ENCODE data around the gene CROCC2. TPM values are rescaled to one million over a fixed set of nuclear protein-coding genes. Genes with fewer than 3 reads are reported as not detected.

Gene CROCC2
- total and polyA plus RNA-seq, 2 donors = 0.08 TPM; not detected in 1

DNA sequence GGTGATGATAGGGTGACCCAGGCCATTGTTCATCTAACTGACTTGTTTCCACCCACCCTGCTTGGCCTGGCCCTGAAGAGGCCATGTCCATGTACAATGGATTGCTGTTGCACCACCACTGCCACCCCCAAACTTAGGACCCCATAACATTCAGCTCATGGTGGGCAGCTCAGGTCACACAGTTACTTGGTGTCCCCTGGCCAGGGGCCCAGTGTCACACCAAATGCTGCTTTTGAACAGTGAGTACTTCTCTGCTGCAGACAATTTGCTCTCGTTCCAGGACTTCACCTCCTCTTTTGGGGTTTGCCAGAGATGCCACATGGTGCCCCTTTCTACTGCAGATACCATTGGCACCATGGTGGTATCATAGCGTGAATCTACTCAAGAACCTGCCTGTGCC lies 21.9 kb upstream of the CROCC2 start:
- 91% methylated on average over 2 of the region's 2 CpGs for WGBS
- Histone ChIP-seq H3K36me3 (ENCODE audit: insufficient read depth) (no peaks in the 10 kb centered on the region), H3K27ac (ENCODE audit: low read depth) (no peak overlapping the region), H3K4me3 (ENCODE audit: low read depth, low read length) (no peak overlapping the region), H3K4me1 (ENCODE audit: insufficient read depth) (no peaks in the 10 kb centered on the region)
- no peak for DNase-seq (ENCODE audit: extremely low spot score)

- 73% methylated on average over 3 of the region's 3 CpGs for WGBS
- no peaks in the 10 kb centered on the region for H3K36me3 ChIP-seq (ENCODE audit: insufficient read depth)
- H3K27ac ChIP-seq (ENCODE audit: low read depth) = no peak overlapping the region
- H3K4me1 ChIP-seq (ENCODE audit: insufficient read depth) = no peaks in the 10 kb centered on the region
- DNase-seq (ENCODE audit: extremely low spot score) = no peak
- H3K4me3 ChIP-seq (ENCODE audit: low read depth, low read length) = no peak overlapping the region
Measured at GRCh38 chr2:240884745-240885144, 21.4 kb upstream of the CROCC2 start.

GRCh38 chr2:240885566-240885965 lies 20.6 kb upstream of the CROCC2 start:
- no peak overlapping the region for H3K27ac ChIP-seq (ENCODE audit: low read depth)
- no peaks in the 10 kb centered on the region for H3K4me1 ChIP-seq (ENCODE audit: insufficient read depth)
- H3K4me3 ChIP-seq (ENCODE audit: low read depth, low read length) = no peak overlapping the region
- DNase-seq (ENCODE audit: extremely low spot score) = no peak
- WGBS = 50% methylated on average over 1 of the region's 1 CpG
- H3K36me3 ChIP-seq (ENCODE audit: insufficient read depth) = no peaks in the 10 kb centered on the region

DNA sequence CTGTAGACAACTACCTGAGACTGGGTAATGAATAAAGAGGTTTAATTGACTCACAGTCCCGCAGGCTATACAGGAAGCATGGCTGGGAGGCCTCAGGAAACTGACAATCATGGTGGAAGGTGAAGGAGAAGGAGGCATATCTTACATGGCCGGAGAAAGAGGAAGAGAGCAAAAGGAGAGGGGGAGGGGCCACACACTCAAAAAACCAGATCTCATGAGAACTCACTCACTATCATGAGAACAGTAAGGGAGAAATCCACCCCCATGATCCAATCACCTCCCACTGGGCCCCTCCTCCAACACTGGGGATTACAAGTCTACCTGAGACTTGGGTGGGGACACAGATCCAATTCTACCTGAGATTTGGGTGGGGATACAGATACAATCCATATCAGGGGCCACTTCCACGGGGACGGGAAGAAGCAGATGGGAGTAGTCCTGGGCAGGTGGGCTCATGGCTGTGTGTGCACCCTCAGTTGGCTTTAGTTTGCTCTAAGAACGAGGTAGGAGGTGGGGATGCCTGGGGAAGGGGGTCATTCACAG lies 20.0 kb upstream of the CROCC2 start:
- no peak for DNase-seq (ENCODE audit: extremely low spot score)
- Histone ChIP-seq H3K36me3 (ENCODE audit: insufficient read depth) (no peaks in the 10 kb centered on the region), H3K4me1 (ENCODE audit: insufficient read depth) (no peaks in the 10 kb centered on the region), H3K4me3 (ENCODE audit: low read depth, low read length) (no peak overlapping the region), H3K27ac (ENCODE audit: low read depth) (no peak overlapping the region)
- 74% methylated on average over 5 of the region's 5 CpGs for WGBS

GRCh38 chr2:240886678-240887609 lies 19.2 kb upstream of the CROCC2 start:
- Histone ChIP-seq H3K27ac (ENCODE audit: low read depth) (no peak overlapping the region), H3K4me1 (ENCODE audit: insufficient read depth) (no peaks in the 10 kb centered on the region), H3K4me3 (ENCODE audit: low read depth, low read length) (no peak overlapping the region), H3K36me3 (ENCODE audit: insufficient read depth) (no peaks in the 10 kb centered on the region)
- DNase-seq (ENCODE audit: extremely low spot score) = no peak
- 82% methylated on average over 18 of the region's 18 CpGs for WGBS

DNA sequence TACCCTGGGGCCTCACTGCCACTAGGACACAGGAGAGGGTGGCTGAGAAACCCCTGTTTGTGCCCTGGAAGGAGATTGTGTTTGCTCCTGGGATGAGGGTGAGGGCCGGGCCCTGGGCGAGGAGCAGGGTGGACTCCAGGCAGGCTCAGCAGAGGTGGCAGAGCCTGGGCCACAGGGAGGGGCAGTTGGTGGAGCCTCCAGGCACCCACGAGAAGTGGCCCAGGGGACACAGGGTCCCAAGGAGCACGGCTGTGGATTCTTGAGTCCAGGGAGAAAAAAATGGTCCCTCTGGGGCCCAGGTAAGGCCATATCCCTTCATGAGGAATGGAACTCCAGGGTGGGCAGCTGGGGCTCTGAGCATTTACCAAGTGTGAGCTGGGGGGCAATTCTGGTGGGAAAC lies 18.5 kb upstream of the CROCC2 start:
- WGBS = 88% methylated on average over 4 of the region's 4 CpGs
- Histone ChIP-seq H3K36me3 (ENCODE audit: insufficient read depth) (no peaks in the 10 kb centered on the region), H3K4me1 (ENCODE audit: insufficient read depth) (no peaks in the 10 kb centered on the region), H3K4me3 (ENCODE audit: low read depth, low read length) (no peak overlapping the region), H3K27ac (ENCODE audit: low read depth) (no peak overlapping the region)
- no peak for DNase-seq (ENCODE audit: extremely low spot score)

GRCh38 chr2:240888130-240888889 lies 17.8 kb upstream of the CROCC2 start:
- Histone ChIP-seq H3K4me3 (ENCODE audit: low read depth, low read length) (no peak overlapping the region), H3K36me3 (ENCODE audit: insufficient read depth) (no peaks in the 10 kb centered on the region), H3K4me1 (ENCODE audit: insufficient read depth) (no peaks in the 10 kb centered on the region), H3K27ac (ENCODE audit: low read depth) (no peak overlapping the region)
- DNase-seq (ENCODE audit: extremely low spot score) = no peak
- 88% methylated on average over 37 of the region's 37 CpGs for whole genome bisulfite sequencing

DNA sequence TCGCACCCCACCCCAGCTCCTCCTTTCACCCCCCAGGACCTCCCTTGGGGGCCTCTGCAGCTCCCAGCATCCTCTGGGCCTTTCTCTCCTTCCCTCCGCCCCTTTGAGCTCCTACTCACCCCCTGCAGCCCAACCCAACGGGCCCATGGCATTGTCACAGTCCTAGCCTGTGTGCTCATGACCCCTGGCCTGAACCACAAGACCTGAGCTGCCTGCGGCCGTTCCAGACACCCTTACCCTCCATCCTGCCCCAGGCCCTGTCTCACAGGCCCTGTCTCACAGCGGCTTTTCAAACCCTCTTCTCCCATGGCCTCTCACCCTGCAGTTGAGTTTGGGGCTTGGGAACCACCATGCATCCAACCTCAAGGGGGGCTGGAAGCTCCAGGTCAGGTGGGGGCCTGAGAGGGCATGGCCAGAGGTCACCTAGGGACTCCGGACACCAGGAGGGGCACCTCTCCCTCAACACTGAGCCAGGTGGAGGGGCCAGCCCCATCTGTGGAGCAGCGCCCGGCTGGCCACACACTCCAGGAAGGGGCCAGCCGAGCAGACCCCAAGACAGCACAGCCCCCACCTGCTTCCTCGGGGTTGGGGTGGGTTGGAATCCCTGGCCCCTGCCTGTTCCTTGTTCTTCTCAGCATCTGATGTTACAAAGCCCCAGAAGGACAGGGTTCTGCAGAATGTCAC lies 17.1 kb upstream of the CROCC2 start:
- WGBS = 74% methylated on average over 11 of the region's 11 CpGs
- Histone ChIP-seq H3K4me1 (ENCODE audit: insufficient read depth) (no peaks in the 10 kb centered on the region), H3K36me3 (ENCODE audit: insufficient read depth) (no peaks in the 10 kb centered on the region), H3K27ac (ENCODE audit: low read depth) (no peak overlapping the region), H3K4me3 (ENCODE audit: low read depth, low read length) (no peak overlapping the region)
- DNase-seq (ENCODE audit: extremely low spot score) = no peak

DNA sequence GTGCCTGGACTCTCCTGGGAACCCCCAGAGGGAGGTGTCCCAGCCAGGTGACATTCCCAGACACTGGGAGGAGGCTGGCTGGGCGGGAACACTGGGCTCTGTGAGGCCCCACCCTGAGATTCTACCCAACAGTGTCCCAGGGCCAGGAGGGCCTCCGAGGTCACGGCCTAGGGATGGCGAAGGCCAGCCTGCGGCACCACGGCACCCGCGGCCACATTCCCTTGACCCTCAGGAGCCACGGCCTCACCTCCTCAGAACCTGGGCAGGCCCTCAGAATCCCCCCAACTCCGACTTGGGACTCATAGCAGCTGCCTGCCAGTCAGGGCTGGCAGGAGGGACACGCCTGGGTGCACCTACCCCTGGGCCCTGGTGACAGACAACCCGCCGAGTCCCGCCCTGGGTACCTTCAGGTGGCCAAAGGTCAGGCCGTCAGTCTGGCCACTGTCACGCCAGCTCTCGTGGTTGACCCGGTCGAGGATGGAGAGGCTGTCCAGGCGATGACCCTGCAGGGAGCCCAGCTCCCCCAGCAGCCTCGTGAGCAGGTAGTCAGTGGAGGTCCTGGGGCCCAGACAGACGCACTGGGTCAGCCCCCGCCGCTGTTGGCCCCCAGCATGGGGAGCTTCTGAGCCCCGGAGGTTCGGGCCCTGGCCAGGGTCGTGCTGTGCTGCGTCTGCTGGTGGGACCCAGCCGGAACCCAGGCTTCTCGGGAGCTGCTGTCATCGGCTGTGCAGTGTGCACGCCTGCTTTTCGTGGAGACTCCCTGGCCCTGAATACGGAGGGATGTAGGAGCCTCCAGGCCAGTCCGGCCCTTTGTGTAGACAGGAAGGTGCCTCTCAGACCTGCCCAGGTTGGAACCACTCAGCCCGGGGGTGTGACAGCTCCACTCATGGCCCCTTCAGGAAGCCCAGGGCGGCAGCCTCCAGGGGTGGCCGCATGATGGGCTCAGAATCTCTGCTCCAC lies 16.3 kb upstream of the CROCC2 start:
- no peak overlapping the region for H3K27ac ChIP-seq (ENCODE audit: low read depth)
- no peak for DNase-seq (ENCODE audit: extremely low spot score)
- 88% methylated on average over 38 of the region's 38 CpGs for WGBS
- no peaks in the 10 kb centered on the region for H3K4me1 ChIP-seq (ENCODE audit: insufficient read depth)
- no peak overlapping the region for H3K4me3 ChIP-seq (ENCODE audit: low read depth, low read length)
- no peaks in the 10 kb centered on the region for H3K36me3 ChIP-seq (ENCODE audit: insufficient read depth)

- Histone ChIP-seq H3K4me1 (ENCODE audit: insufficient read depth) (no peaks in the 10 kb centered on the region), H3K4me3 (ENCODE audit: low read depth, low read length) (no peak overlapping the region), H3K27ac (ENCODE audit: low read depth) (no peak overlapping the region), H3K36me3 (ENCODE audit: insufficient read depth) (no peaks in the 10 kb centered on the region)
- 83% methylated on average over 14 of the region's 14 CpGs for WGBS
- no peak for DNase-seq (ENCODE audit: extremely low spot score)
Measured at GRCh38 chr2:240890691-240891090, 15.4 kb upstream of the CROCC2 start.

DNA sequence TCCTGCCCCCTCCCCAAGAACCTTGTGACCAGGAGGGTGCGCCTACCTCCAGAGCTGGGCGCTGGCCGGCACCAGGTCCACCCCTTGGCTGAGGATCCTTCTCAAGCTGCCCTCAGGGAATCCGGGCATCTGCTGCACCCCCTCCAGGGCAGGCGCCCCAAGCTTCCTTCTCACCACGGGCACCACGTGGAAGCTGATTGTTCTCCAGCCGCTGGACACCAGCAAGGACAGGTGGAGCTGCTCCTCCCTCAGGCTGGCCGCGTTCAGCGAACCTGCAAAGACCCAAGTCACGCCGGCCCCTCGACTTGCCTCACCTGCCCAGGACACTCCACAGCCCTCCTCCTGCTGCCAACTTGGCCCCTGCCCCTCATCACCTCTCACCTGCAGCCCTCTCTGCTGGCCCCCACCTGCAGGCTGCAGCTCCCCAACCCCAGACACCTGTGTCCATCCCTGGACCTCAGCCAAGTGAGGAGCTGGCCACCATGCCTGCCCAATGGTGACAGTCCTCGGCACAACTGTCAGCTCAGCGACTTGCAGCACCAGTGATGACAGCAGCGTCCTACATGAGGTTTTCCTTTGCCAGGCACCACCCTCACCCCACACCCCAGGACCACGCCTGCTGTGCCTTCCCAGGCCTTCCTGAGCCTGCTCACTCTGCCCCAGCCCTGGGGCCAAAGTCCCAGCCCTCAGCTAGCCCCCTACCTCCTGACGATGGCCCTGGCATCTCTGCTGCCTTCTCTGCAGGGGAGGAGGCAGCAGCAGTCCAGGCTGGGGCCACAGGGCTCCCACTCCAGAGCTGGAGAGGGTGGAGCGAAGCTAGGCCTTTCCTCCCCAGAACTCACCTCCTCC lies 14.4 kb upstream of the CROCC2 start:
- H3K4me3 ChIP-seq (ENCODE audit: low read depth, low read length) = no peak overlapping the region
- no peak for DNase-seq (ENCODE audit: extremely low spot score)
- WGBS = 84% methylated on average over 20 of the region's 20 CpGs

DNA sequence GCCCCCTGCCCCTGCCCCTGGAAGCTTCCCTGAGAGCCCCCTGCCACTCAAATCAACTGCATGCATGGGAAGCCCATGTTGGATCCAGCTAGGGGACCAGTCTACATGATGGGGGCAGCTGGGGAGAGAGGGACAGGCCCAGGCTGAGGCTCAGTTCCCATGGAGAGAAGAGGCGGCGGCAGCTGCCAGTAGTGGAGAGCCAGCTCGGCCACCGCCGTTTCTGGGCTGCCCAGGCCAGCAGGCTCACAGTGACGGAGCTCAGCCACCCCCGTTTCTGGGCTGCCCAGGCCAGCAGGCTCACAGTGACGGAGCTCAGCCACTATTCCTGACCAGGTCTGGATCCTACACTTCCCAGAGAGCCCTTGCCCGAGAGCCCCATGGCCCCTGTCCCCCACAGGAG lies 13.8 kb upstream of the CROCC2 start:
- Histone ChIP-seq H3K27ac (ENCODE audit: low read depth) (no peak overlapping the region), H3K4me3 (ENCODE audit: low read depth, low read length) (no peak overlapping the region), H3K36me3 (ENCODE audit: insufficient read depth) (no peaks in the 10 kb centered on the region), H3K4me1 (ENCODE audit: insufficient read depth) (no peaks in the 10 kb centered on the region)
- no peak for DNase-seq (ENCODE audit: extremely low spot score)
- WGBS = 78% methylated on average over 9 of the region's 9 CpGs

More for the DNA sequence above, 14.4 kb upstream of the CROCC2 start:
- Histone ChIP-seq H3K27ac (ENCODE audit: low read depth) (no peak overlapping the region), H3K36me3 (ENCODE audit: insufficient read depth) (no peaks in the 10 kb centered on the region), H3K4me1 (ENCODE audit: insufficient read depth) (no peaks in the 10 kb centered on the region)
